ENCODE measurements around the gene RPS6KL1. TPM values are rescaled to one million over a fixed set of nuclear protein-coding genes. Genes with fewer than 3 reads are reported as not detected.
A peak's percentile ranks its signal among the peaks of the same experiment; 100 is the strongest.

RPS6KL1 gene
- total RNA-seq, 1 donor: 0.36 TPM

DNA sequence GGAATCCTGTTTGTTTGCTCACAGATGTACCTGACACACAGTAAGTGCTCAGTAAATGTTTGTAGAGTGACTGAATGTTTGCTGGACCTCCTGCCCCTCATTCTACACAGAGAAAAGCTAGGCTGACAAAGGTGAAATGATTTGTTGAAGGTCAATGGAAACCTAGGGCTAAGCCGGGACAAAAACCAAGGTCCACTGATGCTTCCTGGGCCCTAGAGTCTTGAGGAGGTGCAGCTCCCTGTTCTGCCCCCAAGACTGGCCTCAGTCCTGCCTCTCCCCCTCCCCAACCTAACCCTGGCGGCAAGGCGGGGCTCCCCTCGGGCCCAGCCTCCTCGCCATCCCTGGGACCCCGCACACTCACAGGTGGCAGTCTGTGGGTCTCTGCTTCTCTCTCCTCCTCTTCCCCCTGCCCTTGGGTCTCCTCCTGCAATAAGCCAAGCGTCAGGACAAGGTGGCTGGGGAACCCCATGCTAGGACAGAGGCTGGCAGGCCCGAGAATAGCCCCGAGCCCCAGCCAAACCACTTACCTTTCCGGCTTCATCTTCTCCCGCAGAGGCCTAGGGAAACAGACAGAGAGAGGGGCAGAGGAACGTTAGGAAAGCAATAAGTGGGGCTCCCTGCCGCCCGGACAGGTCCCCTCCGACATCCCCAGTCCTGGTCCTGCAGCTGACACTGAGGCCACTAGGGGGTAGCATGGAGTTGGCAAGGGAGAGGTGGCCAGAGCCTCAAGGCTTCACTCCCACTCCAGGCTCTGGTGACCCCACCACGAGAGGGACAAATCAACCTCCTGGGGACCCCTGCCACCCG, 23.0 kb upstream of the RPS6KL1 start:
- peak overlapping the region; percentile 13 for H2AFZ ChIP-seq (ENCODE audit: low read length)
- H3K27ac ChIP-seq (ENCODE audit: low read depth, low read length): no peak overlapping the region
- H3K79me2 ChIP-seq (ENCODE audit: insufficient read depth, low read length): no peaks in the 10 kb centered on the region
- H3K4me1 ChIP-seq (ENCODE audit: insufficient read depth, low read length): peaks cover 10% of the 10 kb centered on the region
- no peaks in the 10 kb centered on the region for H3K9me3 ChIP-seq (ENCODE audit: low read depth, low read length)
- no peaks in the 10 kb centered on the region for H4K20me1 ChIP-seq (ENCODE audit: insufficient read depth, low read length)
- H3K27me3 ChIP-seq (ENCODE audit: insufficient read depth, low read length): no peaks in the 10 kb centered on the region
- peaks cover 2% of the 10 kb centered on the region for H3K36me3 ChIP-seq (ENCODE audit: insufficient read depth, low read length)
- H3K4me3 ChIP-seq (ENCODE audit: insufficient read depth, low read length): no peak overlapping the region
- peak; percentile 93 for TF ChIP-seq CTCF (IDR thresholded peaks at IDR 0.05; ENCODE audit: extremely low read depth, low read depth, low read length)
- peak; percentile 98 for DNase-seq (ENCODE audit: insufficient read length, low spot score, missing footprints)
- no peak overlapping the region for H3K4me2 ChIP-seq (ENCODE audit: insufficient read depth, low read length)

- Histone ChIP-seq H3K27ac (ENCODE audit: low read depth, low read length) (no peak overlapping the region), H3K4me2 (ENCODE audit: insufficient read depth, low read length) (no peak overlapping the region), H3K36me3 (ENCODE audit: insufficient read depth, low read length) (peaks cover 2% of the 10 kb centered on the region), H4K20me1 (ENCODE audit: insufficient read depth, low read length) (no peaks in the 10 kb centered on the region), H3K4me3 (ENCODE audit: insufficient read depth, low read length) (no peak overlapping the region), H2AFZ (ENCODE audit: low read length) (no peak overlapping the region), H3K27me3 (ENCODE audit: insufficient read depth, low read length) (no peaks in the 10 kb centered on the region), H3K9me3 (ENCODE audit: low read depth, low read length) (no peaks in the 10 kb centered on the region), H3K4me1 (ENCODE audit: insufficient read depth, low read length) (peaks cover 15% of the 10 kb centered on the region), H3K79me2 (ENCODE audit: insufficient read depth, low read length) (no peaks in the 10 kb centered on the region)
- peak; percentile 59 for TF ChIP-seq CTCF (IDR thresholded peaks at IDR 0.05; ENCODE audit: extremely low read depth, low read depth, low read length)
- peak; percentile 90 for DNase-seq (ENCODE audit: insufficient read length, low spot score, missing footprints)
Observed at GRCh38 chr14:74945261-74945851, 22.3 kb upstream of the RPS6KL1 start.

- Histone ChIP-seq H3K4me3 (ENCODE audit: insufficient read depth, low read length) (no peak overlapping the region), H3K4me2 (ENCODE audit: insufficient read depth, low read length) (no peak overlapping the region), H3K4me1 (ENCODE audit: insufficient read depth, low read length) (peaks cover 30% of the 10 kb centered on the region), H3K27ac (ENCODE audit: low read depth, low read length) (no peak overlapping the region), H3K79me2 (ENCODE audit: insufficient read depth, low read length) (no peaks in the 10 kb centered on the region), H3K9me3 (ENCODE audit: low read depth, low read length) (no peaks in the 10 kb centered on the region), H3K27me3 (ENCODE audit: insufficient read depth, low read length) (no peaks in the 10 kb centered on the region), H2AFZ (ENCODE audit: low read length) (no peak overlapping the region), H4K20me1 (ENCODE audit: insufficient read depth, low read length) (no peaks in the 10 kb centered on the region), H3K36me3 (ENCODE audit: insufficient read depth, low read length) (peaks cover 2% of the 10 kb centered on the region)
- no peak for TF ChIP-seq CTCF (IDR thresholded peaks at IDR 0.05; ENCODE audit: extremely low read depth, low read depth, low read length)
- peak; percentile 21 for DNase-seq (ENCODE audit: insufficient read length, low spot score, missing footprints)
Observed at GRCh38 chr14:74942608-74943007, 19.5 kb upstream of the RPS6KL1 start.

DNA sequence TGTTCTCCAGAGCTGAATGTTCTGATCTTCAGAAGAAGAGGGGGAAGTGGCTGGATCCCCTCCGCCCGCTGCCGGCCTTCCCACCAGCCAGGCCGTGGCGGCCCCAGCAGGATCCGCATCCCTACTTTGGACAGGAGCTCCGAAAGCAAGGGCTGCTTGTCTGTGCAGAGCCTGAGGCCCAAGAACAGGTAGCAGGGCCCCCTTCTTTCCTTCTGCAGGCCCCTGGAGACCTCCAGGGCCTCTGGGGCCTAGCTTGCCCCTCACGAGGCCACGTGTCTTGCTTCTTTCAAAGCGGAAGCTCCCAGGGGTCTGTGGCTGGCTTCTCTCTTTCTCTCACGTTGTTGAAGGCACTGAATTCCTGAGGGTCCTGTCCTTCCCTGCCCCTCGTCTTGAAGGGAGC, 19.1 kb upstream of the RPS6KL1 start:
- Histone ChIP-seq H3K36me3 (ENCODE audit: insufficient read depth, low read length) (peaks cover 2% of the 10 kb centered on the region), H3K27me3 (ENCODE audit: insufficient read depth, low read length) (no peaks in the 10 kb centered on the region), H3K27ac (ENCODE audit: low read depth, low read length) (no peak overlapping the region), H4K20me1 (ENCODE audit: insufficient read depth, low read length) (no peaks in the 10 kb centered on the region), H3K4me3 (ENCODE audit: insufficient read depth, low read length) (no peak overlapping the region), H3K79me2 (ENCODE audit: insufficient read depth, low read length) (no peaks in the 10 kb centered on the region), H2AFZ (ENCODE audit: low read length) (peak overlapping the region; percentile 63), H3K9me3 (ENCODE audit: low read depth, low read length) (no peaks in the 10 kb centered on the region), H3K4me1 (ENCODE audit: insufficient read depth, low read length) (peaks cover 30% of the 10 kb centered on the region), H3K4me2 (ENCODE audit: insufficient read depth, low read length) (no peak overlapping the region)
- TF ChIP-seq CTCF (IDR thresholded peaks at IDR 0.05; ENCODE audit: extremely low read depth, low read depth, low read length): no peak
- no peak for DNase-seq (ENCODE audit: insufficient read length, low spot score, missing footprints)

Data from osteoblast (primary cell).